Suprapubic skin (tissue), 4 donors: Measurements from ENCODE around the gene IL17RA. TPM values are rescaled to one million over a fixed set of nuclear protein-coding genes. Genes with fewer than 3 reads are reported as not detected.

Experiments used
- DNase-seq, 2 donors: peaks; one replicate each; pipeline ENCODE4 v3.0.0-alpha.2; 2019; ENCODE audit warnings: low spot score in 2 of 2
- H3K27ac ChIP-seq: fragments of 200-600 bp; sonication (generic); one replicate; pipeline ENCODE4 v1.5.1; 2019
- H3K27me3 ChIP-seq: fragments of 200-600 bp; sonication (generic); one replicate; pipeline ENCODE4 v1.5.1; 2019
- H3K36me3 ChIP-seq: fragments of 200-600 bp; sonication (generic); one replicate; pipeline ENCODE4 v1.5.1; 2019
- H3K4me1 ChIP-seq: fragments of 200-600 bp; sonication (generic); one replicate; pipeline ENCODE4 v1.5.1; 2019
- H3K4me3 ChIP-seq: fragments of 200-600 bp; sonication (generic); one replicate; pipeline ENCODE4 v1.5.1; 2019; ENCODE audit warnings: mild to moderate bottlenecking
- H3K9me3 ChIP-seq: fragments of 200-600 bp; sonication (generic); one replicate; pipeline ENCODE4 v1.5.1; 2019
- CTCF ChIP-seq, 2 donors: fragments of 200-600 bp in 1 of 2; fragments of 450-650 bp in 1 of 2; sonication (generic) in 1 of 2; IDR thresholded peaks; one replicate each; pipeline ENCODE4 v1.5.1; 2016 to 2019; ENCODE audit warnings: antibody characterized with exemption in 2 of 2, mild to moderate bottlenecking in 1 of 2, moderate library complexity in 1 of 2
- EP300 ChIP-seq: sonication (generic); formaldehyde crosslinking; IDR thresholded peaks from one replicate; pipeline ENCODE4 v1.6.1; 2017; ENCODE audit warnings: antibody characterized with exemption
- POLR2A ChIP-seq, 2 donors: fragments of 450-650 bp; IDR thresholded peaks; one replicate each; pipeline ENCODE4 v1.6.1; 2017; ENCODE audit warnings: antibody characterized with exemption in 2 of 2, mild to moderate bottlenecking in 2 of 2, moderate library complexity in 2 of 2
- POLR2AphosphoS5 ChIP-seq, 3 donors: sonication (generic); formaldehyde crosslinking; IDR thresholded peaks; one replicate each; pipeline ENCODE4 v1.6.1; 2017; ENCODE audit warnings: antibody characterized with exemption in 3 of 3
- WGBS: methylation state at CpG from one replicate; pipeline ENCODE4 v1.1.5; 2018; 5-methylcytosine and 5-hydroxymethylcytosine counted together
- total RNA-seq, 4 donors: library from RNA; depleted of rRNA; stranded (reverse); fragments of >200 nt; gene quantifications; one replicate each; pipeline ENCODE4 v1.1.0, GENCODE V29; 2016

Gene IL17RA
- total RNA-seq, 4 donors from 2014 or later, result 16.2 to 22.6 (median 21.4) TPM

- Histone ChIP-seq H3K4me3 (no peak overlapping the region), H3K4me1 (peaks cover 22% of the 10 kb centered on the region), H3K9me3 (no peaks in the 10 kb centered on the region), H3K36me3 (peaks cover 30% of the 10 kb centered on the region), H3K27me3 (no peaks in the 10 kb centered on the region), H3K27ac (no peak overlapping the region)
- 72% methylated on average over 9 of the region's 9 CpGs for WGBS
- no peak for DNase-seq
- TF ChIP-seq POLR2A (IDR thresholded peaks at IDR 0.05), result no peak
- no peak for TF ChIP-seq POLR2AphosphoS5 (IDR thresholded peaks at IDR 0.05)
- TF ChIP-seq EP300, result no peak
- TF ChIP-seq CTCF (IDR thresholded peaks at IDR 0.05), result no peak
Measured at GRCh38 chr22:17112491-17113042, 27.8 kb downstream of the IL17RA start.

DNA sequence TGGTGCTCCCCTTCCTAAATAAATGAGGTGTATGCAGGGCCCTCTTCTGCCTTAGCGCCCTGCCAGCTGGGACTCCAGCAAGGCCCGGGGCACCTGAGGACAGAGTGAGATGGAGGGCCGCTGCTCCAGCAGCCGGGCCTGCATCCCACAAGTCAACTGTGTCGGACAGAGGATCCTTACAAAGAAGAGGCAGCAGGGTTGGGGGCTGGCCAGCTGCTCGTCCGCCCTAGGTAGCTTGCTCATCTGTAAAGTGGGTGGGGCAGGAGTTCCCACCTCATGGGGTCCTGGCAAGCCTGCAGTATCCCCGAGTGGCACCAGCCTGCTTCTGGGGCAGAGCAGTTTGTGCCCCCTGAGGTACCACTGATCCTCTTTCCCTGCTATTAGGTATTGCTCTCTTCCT lies 28.8 kb downstream of the IL17RA start:
- WGBS, result 72% methylated on average over 8 of the region's 8 CpGs
- DNase-seq, result no peak
- Histone ChIP-seq H3K4me3 (no peak overlapping the region), H3K9me3 (no peaks in the 10 kb centered on the region), H3K4me1 (peaks cover 22% of the 10 kb centered on the region), H3K27ac (no peak overlapping the region), H3K36me3 (peaks cover 20% of the 10 kb centered on the region), H3K27me3 (no peaks in the 10 kb centered on the region)
- TF ChIP-seq CTCF (IDR thresholded peaks at IDR 0.05) (no peak), POLR2AphosphoS5 (IDR thresholded peaks at IDR 0.05) (no peak), POLR2A (IDR thresholded peaks at IDR 0.05) (no peak), EP300 (no peak)

- no peaks in the 10 kb centered on the region for H3K9me3 ChIP-seq
- peaks cover under 1% of the 10 kb centered on the region for H3K27me3 ChIP-seq
- H3K4me1 ChIP-seq, result peaks cover 22% of the 10 kb centered on the region
- peaks cover 12% of the 10 kb centered on the region for H3K36me3 ChIP-seq
- 62% methylated on average over 13 of the region's 13 CpGs for WGBS
- no peak for TF ChIP-seq CTCF (IDR thresholded peaks at IDR 0.05)
- no peak for TF ChIP-seq POLR2A (IDR thresholded peaks at IDR 0.05)
- no peak for TF ChIP-seq EP300
- TF ChIP-seq POLR2AphosphoS5 (IDR thresholded peaks at IDR 0.05), result no peak
- DNase-seq, result no peak
- H3K4me3 ChIP-seq, result no peak overlapping the region
- no peak overlapping the region for H3K27ac ChIP-seq
Measured at GRCh38 chr22:17114173-17114897, 29.5 kb downstream of the IL17RA start.

- 86% methylated on average over 9 of the region's 9 CpGs for WGBS
Measured at GRCh38 chr22:17114898-17115235, 30.1 kb downstream of the IL17RA start.

More at GRCh38 chr22:17114898-17115235, 30.1 kb downstream of the IL17RA start:
- Histone ChIP-seq H3K27ac (no peak overlapping the region), H3K27me3 (peaks cover 6% of the 10 kb centered on the region), H3K9me3 (no peaks in the 10 kb centered on the region), H3K4me3 (no peak overlapping the region), H3K4me1 (peaks cover 27% of the 10 kb centered on the region), H3K36me3 (peaks cover 7% of the 10 kb centered on the region)
- no peak for TF ChIP-seq EP300
- no peak for TF ChIP-seq POLR2AphosphoS5 (IDR thresholded peaks at IDR 0.05)
- TF ChIP-seq POLR2A (IDR thresholded peaks at IDR 0.05), result no peak
- TF ChIP-seq CTCF (IDR thresholded peaks at IDR 0.05), result no peak
- DNase-seq, result no peak
